HG03045 (cell line): Measurements from ENCODE around the gene CORO2A.

ENCODE experiments used
- ATAC-seq: cut with Tn5 transposase; IDR thresholded peaks from one replicate; pipeline ENCODE4 v1.9.1; 2021; ENCODE audit warnings: mild to moderate bottlenecking, moderate library complexity; ENCODE audit not compliant: unreplicated experiment

Gene CORO2A

GRCh38 chr9:98193336-98193944, 1.0 kb upstream of the CORO2A start:
- ATAC-seq, result no peak

DNA sequence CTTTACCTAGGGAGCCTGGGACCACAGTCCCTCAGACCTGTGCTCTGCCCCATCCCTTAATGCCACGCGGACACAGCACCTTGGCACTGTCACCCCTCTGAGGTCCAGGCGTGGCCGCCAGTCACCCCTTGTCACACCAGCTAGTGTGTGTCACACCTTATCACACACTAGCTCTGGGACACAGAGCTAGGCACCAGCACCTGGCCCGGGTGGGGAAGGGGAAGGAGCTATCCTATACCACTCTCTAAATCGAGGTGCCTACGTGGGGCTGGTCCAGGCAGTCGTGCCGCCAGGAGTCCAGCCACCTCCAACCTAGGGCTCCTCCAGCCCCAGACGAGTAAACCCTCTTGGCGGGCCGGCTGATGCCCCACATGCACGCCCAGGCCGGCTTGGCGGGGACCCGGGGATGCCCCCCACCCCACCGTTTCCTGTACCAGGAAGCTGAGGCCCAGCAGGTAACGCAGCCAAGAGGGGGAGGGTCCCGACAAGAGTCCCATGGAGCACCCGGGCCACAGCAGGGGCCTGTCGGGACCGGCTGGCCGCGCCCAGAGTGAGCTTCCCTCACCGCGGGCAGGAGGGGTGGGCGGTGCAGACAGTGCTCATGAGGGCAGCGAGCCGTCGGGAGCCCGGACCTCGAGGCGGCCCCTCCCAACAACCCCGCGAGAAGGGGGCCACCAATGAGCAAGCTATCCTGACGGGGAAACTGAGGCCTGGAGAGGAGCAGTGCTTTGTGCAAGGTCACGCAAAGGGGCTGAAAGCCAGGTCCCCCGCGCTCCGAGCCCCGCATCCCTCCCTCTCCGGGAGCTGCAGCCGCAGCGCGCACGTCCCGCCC, 550 bp downstream of the CORO2A start:
- ATAC-seq, result peak; percentile 10

DNA sequence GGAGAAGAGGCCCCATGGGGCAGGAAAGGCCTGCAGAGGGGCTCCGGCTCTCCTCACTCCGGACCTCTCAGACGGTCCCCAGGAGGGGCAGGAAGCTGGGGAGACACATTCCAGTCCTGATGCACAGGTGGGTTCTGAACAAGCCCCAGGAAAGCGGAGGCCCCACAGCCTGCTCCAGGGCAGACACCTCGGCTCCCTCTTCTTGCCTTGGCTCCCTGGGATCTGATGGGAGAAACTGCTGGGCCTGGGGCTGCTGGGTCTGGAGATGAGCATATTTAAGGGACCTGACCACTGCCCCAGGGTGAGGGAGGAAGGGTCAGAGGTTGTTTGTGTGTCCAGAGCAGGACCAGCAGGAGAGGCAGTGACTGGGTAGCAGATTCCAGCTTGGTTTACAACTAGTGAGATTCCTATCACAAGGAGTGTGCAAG, 1.2 kb downstream of the CORO2A start:
- no peak for ATAC-seq

- ATAC-seq, result no peak
Measured at GRCh38 chr9:98190757-98191105, 1.7 kb downstream of the CORO2A start.

- ATAC-seq, result no peak
Measured at GRCh38 chr9:98189412-98189811, 3.0 kb downstream of the CORO2A start.

- ATAC-seq, result no peak
Measured at GRCh38 chr9:98187926-98188325, 4.5 kb downstream of the CORO2A start.

DNA sequence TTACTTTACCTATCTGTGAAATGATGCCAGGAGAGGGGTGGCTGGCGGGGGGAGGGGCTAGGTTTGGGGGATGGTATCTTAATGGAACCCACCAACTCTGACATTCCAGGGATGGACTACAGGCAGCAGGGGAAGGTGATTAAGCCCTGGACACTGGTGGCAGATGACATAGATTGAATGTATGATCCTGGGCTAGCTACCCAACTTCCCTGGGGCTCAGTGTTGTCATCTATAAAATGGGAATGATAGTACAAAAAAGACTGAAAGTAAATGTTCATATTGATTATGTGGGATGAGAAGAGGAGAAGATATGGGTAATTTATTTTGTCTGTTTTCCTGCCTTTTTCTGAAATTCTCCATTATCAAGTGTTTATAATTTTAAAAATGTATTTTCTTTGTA, 6.2 kb downstream of the CORO2A start:
- no peak for ATAC-seq

- no peak for ATAC-seq
Measured at GRCh38 chr9:98185611-98186171, 6.7 kb downstream of the CORO2A start.

DNA sequence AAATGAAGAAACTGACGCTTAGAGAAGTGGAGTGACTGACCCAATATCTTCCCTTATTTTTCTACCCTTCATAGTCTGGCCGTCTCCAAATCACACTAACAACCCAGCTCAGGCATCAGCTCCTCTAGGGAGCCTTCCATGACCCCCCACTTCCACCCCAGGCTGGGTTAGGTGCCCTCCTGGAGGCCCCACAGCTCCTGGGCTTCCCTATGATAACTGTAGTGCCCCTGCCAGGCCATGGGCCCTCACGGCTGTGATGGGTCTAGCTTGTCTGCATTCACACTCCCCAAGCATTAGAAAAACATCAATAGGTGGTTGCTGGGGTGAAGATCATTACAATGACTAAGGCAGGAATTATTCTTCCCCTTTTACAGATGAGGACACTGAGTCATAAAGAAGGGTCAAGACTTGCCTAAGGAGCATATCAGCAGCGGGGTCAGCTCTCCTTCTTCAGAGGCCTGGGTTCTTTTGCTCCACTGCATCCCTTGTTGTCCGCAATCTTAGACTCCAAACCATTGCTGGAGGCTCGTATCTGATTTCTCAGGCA, 7.3 kb downstream of the CORO2A start:
- no peak for ATAC-seq

DNA sequence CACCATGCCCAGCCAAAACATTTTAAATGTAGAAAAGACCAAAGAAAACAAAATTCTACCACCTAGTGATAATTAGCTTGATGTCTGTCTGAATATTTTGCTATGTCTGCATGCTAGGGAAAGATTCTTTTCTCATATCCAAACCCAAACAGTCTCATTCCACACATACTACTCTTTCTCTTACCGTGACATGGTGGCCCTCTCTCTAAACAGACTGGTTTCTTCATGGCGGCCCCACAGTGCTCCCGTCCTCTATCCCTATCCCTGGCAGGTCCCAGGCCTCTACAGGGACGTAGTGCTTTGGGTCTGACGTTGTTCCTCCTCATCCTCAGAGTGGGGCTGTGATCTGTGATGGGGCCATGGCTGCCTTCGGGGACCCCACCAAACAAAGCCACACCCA, 8.1 kb downstream of the CORO2A start:
- ATAC-seq, result no peak

DNA sequence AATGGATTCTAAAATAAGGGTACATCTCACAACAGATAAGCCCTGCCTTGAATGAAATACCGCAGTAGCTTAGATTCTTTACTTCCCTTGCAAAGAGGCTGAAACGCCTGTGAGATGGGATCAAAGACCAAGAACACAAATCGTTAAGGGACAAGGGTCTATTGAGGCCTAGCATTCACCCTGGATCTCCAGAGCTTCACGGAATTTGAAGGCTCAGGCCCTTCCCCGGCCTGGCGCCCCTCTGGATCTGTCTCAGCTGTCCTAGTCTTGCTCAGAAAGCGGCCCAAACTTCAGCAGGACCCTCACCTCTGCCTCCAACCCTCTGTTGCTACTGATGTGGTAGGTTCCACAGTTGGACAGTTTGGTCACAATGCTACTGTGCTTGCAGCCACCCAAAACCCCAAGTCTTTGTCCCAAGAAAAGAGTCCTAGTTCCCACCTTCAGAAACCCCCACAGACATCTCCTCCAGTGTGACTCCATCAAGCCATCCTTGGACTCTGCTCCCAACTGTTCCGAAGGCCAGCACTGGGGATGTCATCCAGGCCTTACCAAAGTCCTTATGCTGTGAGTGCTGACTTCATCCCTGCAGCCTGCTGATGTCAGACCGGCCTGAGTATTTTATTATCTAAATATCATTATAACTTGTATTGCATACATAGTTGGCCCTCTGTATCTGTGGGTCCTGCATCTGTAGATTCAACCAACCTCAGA, 9.4 kb downstream of the CORO2A start:
- no peak for ATAC-seq

DNA sequence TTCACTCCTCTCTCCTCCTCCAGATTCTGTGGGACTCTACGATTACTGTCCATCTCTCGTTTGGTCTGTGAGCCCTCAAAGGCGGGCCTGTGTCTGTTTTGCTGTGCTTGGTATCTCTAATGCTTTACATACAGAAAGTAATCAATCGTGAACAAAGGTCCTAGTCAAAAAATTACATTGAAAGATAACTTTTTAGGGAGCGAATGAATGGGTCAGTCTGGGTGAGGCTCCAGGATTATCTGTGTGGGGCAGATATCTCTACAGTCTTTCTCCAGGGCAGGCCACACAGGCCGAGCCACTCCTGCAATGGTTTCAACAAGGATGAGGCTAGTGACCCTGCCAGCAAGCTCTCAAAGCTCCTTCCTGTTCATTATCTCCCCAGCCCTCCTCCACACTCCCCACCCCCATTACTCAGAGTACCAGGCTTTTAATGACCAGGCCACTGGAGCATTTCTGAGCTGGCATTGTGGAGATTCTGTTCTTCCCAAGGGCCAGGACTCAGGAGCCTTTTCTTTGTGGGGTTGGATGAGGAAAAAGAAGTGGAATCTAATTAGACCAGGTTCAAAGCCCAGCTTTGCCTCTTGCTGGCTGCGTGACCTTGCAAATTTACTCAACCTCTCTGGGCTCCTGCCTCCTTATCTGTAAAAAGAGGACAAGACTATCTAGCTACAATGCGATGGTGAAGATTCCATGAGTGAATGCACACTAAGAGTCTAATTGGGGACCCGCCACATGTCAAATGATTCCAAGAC, 10.2 kb downstream of the CORO2A start:
- no peak for ATAC-seq

DNA sequence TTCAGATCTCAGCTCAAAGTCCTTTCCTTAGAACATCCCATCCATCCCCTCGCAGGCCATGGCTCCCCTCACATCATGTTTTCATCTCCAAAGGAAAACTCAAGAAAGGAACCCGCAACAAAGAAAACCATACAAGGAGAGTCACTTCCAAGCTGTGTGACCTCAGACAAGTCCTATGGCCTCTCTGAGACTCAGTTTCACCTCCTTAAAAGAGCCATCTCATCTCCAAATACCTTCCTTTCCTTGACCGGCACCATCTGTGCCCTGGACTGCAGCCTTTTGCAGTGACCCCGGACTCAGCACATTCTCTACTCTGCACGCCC, 10.7 kb downstream of the CORO2A start:
- no peak for ATAC-seq

- no peak for ATAC-seq
Measured at GRCh38 chr9:98180996-98181395, 11.4 kb downstream of the CORO2A start.

DNA sequence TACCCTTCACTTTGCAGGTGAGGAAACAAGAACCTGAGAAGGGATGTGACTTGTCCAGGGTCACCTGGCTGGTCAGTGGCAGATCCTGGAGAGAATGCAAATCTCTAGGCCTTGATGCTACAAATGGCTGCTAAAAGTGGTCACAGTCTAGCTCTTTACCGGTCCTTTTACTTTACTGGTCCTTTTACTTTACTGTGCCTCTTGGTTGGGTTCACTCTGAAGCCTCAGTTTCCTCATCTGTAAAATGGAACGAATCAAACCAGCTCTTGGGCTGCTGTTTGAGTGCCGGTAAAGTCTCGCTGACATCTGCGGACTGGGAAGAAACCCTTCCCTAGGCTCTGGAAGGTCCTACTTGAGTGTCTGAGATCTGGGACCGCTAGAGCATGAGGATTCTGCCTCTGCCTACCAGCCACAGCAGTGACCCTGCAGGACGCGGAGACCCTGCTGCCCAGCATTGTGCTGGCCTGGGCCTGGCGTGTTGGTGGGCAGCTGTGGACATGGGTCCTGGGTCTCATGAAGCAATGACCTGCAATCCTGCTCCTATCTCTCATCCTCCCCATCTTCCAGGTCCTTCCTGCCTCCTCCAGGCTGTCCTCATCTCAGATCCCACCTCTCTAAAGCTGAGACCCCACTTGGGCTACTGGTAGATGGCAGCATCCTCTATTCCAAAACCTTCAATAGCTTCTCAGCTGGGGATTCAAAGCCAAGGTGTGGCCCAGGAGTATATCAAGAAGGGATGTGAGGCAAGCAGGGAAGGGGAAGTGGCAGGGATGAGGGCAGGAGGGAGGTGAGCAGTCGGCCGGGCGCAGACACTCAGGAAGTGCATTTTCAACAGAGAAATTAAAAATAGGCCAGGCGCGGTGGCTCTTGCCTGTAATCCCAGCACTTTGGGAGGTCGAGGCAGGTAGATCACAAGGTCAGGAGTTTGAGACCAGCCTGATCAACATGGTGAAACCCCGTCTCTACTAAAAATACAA, 13.3 kb downstream of the CORO2A start:
- no peak for ATAC-seq

DNA sequence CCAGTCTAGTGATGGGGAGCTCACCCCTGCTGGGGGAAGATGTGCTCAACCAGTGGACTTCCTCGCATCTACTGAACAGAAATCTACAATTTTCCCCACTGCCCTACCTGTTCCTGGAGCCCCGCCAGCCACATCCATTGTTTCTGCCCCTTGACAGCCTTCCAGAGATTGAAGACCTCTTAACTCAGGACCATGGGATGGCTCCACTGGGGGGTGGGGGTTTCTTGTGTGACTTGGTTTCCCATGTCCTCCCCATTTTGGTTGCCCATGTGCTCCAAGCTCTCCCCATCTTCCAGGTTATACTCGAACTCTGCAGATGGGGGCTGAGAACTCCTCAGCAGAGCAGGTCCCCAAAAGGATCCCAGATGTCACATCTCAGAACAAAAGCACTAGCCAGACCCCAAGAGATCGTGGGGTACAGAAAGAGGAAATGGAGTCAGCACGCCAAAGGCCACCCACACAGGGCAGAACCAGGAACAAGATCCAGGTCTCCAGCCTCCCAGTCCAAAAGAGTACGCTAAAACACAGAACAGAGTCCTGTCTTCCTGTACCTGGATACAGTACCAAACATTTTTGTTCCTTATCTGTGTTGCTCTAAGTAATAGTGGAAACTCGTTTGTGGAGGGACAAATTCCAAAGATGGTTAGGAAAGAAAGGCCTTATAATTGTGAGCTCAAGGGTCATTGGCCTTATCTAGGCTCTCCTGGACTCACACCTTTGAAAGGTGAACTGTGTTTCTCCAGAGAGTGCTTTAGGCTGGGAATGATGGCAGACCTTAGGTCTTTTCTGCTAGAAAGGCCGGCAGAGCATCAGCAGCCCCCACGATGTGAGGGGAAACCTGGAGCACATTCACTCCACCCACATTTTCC, 15.8 kb downstream of the CORO2A start:
- no peak for ATAC-seq

- ATAC-seq, result no peak
Measured at GRCh38 chr9:98175762-98176161, 16.7 kb downstream of the CORO2A start.

DNA sequence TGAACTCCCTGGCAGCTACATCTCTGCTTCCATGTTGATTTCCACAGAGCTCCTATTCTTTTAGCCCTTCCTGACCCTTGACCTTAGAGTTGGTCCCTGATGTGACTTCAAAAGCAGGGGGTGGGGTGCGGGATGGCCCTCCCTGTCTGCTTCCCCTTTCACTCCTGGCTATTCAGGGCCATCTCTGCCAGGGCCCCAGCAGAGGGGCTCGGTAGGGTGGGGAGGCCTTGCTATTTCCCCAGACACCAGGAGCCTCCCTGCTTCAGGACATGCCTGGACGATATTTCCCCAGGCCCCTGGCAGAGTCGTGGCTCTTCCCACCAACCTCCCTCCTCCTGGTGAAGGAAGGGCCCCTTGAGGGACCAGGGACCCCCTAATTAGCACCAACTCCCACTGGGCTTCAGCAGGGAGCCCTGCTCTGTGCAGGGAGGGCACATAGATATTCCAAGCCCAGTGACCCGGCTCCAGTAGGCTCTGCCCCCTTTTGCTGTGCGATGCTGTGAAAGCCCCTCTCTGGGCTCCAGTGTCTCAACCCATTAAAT, 17.3 kb downstream of the CORO2A start:
- ATAC-seq, result no peak
